Uterus (tissue), 4 donors: ENCODE results near the gene ZBTB34. TPM values are rescaled to one million over a fixed set of nuclear protein-coding genes. Genes with fewer than 3 reads are reported as not detected.

Experiments used
- DNase-seq, 2 donors: peaks; one replicate each; pipeline ENCODE4 v3.0.0-alpha.2; 2019 to 2020
- H3K27ac ChIP-seq, 2 donors: fragments of 200-600 bp; sonication (generic); 1 replicate in 1 of 2; 2 replicates in 1 of 2; pipeline ENCODE4 v1.5.1; 2016 to 2018
- H3K27me3 ChIP-seq, 2 donors: fragments of 200-600 bp; sonication (generic); one replicate each; pipeline ENCODE4 v1.5.1; 2018 to 2019; ENCODE audit warnings: control low read depth in 1 of 2
- H3K36me3 ChIP-seq, 2 donors: fragments of 200-600 bp; sonication (generic); one replicate each; pipeline ENCODE4 v1.5.1; 2019; ENCODE audit warnings: control low read depth in 1 of 2
- H3K4me1 ChIP-seq, 2 donors: fragments of 200-600 bp; sonication (generic); one replicate each; pipeline ENCODE4 v1.5.1; 2018 to 2019; ENCODE audit warnings: control low read depth in 1 of 2
- H3K4me3 ChIP-seq, 2 donors: fragments of 200-600 bp; sonication (generic); 1 replicate in 1 of 2; 2 replicates in 1 of 2; pipeline ENCODE4 v1.5.1; 2018 to 2019; ENCODE audit warnings: mild to moderate bottlenecking in 1 of 2
- H3K9me3 ChIP-seq, 2 donors: fragments of 200-600 bp; sonication (generic); one replicate each; pipeline ENCODE4 v1.5.1; 2019; ENCODE audit warnings: control low read depth in 1 of 2
- CTCF ChIP-seq, 4 experiments: fragments of 200-600 bp in 2 of 4; fragments of 450-650 bp in 2 of 4; sonication (generic) in 2 of 4; IDR thresholded peaks; one replicate each; pipeline ENCODE4 v1.5.1; 2016 to 2019; ENCODE audit warnings: antibody characterized with exemption in 4 of 4, mild to moderate bottlenecking in 2 of 4, moderate library complexity in 1 of 4
- POLR2A ChIP-seq, 2 donors: fragments of 450-650 bp; IDR thresholded peaks; one replicate each; pipeline ENCODE4 v1.6.1; 2016; ENCODE audit warnings: antibody characterized with exemption in 2 of 2, mild to moderate bottlenecking in 1 of 2, moderate library complexity in 1 of 2
- intact Hi-C: fragments of 100-400 bp; cut with DNase I; formaldehyde crosslinking; loops from one replicate; pipeline ENCODE4 v1.15.1; 2023; ENCODE audit warnings: low total_unique reads
- total RNA-seq, 4 donors: library from RNA; depleted of rRNA in 3 of 4; stranded (reverse); fragments of >200 nt in 3 of 4; gene quantifications; one replicate each; pipeline versions ENCODE4 v1.1.0 to v1.2.4, GENCODE V29; 2014 to 2023
- donor health status: DM: yes; HTN: yes; CAD: no.

Gene ZBTB34
- total RNA-seq, 4 donors from 2014 or later = 1.8 to 30.3 (median 13.5) TPM

DNA sequence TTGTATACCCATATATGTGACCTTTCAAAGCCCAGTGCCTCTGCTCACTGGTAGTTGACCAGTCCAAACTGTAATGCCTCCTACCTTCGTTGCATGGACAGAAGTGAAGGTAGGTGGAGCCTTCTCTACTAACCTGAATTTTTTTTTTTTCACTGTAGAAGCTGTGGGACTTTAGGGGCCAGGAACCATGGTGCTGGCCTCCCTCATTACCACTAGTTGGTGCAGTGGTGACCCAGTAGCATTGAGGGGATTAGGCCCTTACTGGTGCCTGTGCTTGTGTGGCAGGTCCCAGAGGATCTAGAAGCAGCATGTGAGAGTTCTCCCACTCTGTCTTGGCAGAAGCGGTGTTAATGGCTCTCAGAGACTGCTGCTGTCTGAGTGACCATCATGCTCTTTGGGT is 56.5 kb downstream of the ZBTB34 start:
- intact Hi-C loops = no loop called here
- no peaks in the 10 kb centered on the region for H3K36me3 ChIP-seq
- no peak overlapping the region for H3K4me3 ChIP-seq
- H3K27me3 ChIP-seq = no peaks in the 10 kb centered on the region
- TF ChIP-seq CTCF (IDR thresholded peaks at IDR 0.05) (no peak), POLR2A (IDR thresholded peaks at IDR 0.05) (no peak)
- H3K4me1 ChIP-seq = peaks cover 0 to 5% of the 10 kb centered on the region in 2 donors
- no peak overlapping the region for H3K27ac ChIP-seq
- no peaks in the 10 kb centered on the region for H3K9me3 ChIP-seq
- no peak for DNase-seq

DNA sequence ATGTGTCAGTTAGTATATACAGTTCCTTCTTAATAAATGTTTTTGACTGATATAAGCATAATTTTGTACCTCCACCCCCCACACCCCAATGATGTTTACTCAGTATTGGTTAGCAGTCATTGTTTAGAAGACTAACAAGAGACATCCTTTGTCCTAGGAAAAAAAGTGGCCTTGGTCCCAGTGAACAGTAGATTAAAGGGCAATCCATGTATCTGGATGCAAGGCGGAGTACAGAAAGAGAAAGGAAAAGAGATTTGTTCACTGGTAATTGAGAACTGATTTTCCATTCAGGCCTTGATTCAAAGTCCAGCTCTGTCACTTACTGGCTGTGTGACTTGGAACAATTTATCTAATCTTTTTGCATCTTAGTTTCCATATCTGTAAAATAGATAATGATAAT is 58.8 kb downstream of the ZBTB34 start:
- TF ChIP-seq CTCF (IDR thresholded peaks at IDR 0.05) (no peak), POLR2A (IDR thresholded peaks at IDR 0.05) (no peak)
- Histone ChIP-seq H3K27ac (no peak overlapping the region), H3K4me3 (no peak overlapping the region), H3K9me3 (no peaks in the 10 kb centered on the region), H3K4me1 (peaks cover 0 to 5% of the 10 kb centered on the region in 2 donors), H3K27me3 (no peaks in the 10 kb centered on the region), H3K36me3 (no peaks in the 10 kb centered on the region)
- intact Hi-C loops = no loop called here
- DNase-seq = no peak

- intact Hi-C loops = no loop called here
- H3K4me3 ChIP-seq = no peak overlapping the region
- TF ChIP-seq CTCF (IDR thresholded peaks at IDR 0.05) (no peak), POLR2A (IDR thresholded peaks at IDR 0.05) (no peak)
- DNase-seq = no peak
- no peaks in the 10 kb centered on the region for H3K4me1 ChIP-seq
- H3K27ac ChIP-seq = no peak overlapping the region
- no peaks in the 10 kb centered on the region for H3K36me3 ChIP-seq
- H3K9me3 ChIP-seq = no peaks in the 10 kb centered on the region
- H3K27me3 ChIP-seq = no peaks in the 10 kb centered on the region
Observed at GRCh38 chr9:126925876-126926275, 65.4 kb downstream of the ZBTB34 start.

- no peaks in the 10 kb centered on the region for H3K4me1 ChIP-seq
- DNase-seq = no peak
- H3K36me3 ChIP-seq = no peaks in the 10 kb centered on the region
- TF ChIP-seq POLR2A (IDR thresholded peaks at IDR 0.05) (no peak), CTCF (IDR thresholded peaks at IDR 0.05) (no peak)
- H3K27ac ChIP-seq = no peak overlapping the region
- no peak overlapping the region for H3K4me3 ChIP-seq
- H3K27me3 ChIP-seq = no peaks in the 10 kb centered on the region
- intact Hi-C loops = no loop called here
- no peaks in the 10 kb centered on the region for H3K9me3 ChIP-seq
Observed at GRCh38 chr9:126926364-126926763, 65.9 kb downstream of the ZBTB34 start.

GRCh38 chr9:126927419-126927818 is 67.0 kb downstream of the ZBTB34 start:
- no peak for TF ChIP-seq POLR2A (IDR thresholded peaks at IDR 0.05)
- TF ChIP-seq CTCF (IDR thresholded peaks at IDR 0.05) = no peak
- no peaks in the 10 kb centered on the region for H3K4me1 ChIP-seq
- H3K4me3 ChIP-seq = no peak overlapping the region
- no peaks in the 10 kb centered on the region for H3K36me3 ChIP-seq
- intact Hi-C loops = no loop called here
- DNase-seq = no peak
- H3K27me3 ChIP-seq = no peaks in the 10 kb centered on the region
- H3K27ac ChIP-seq = no peak overlapping the region
- no peaks in the 10 kb centered on the region for H3K9me3 ChIP-seq
